HTR-8/SVneo (cell line): ENCODE data around the gene GARIN1A.
"Not testable (repeated sequence)": the region's sequence is repeated elsewhere in the genome, so short reads cannot be mapped to it uniquely, and the experiment has no call there.

Experiments used
- DNase-seq: peaks from one replicate; pipeline ENCODE4 v3.0.0; 2011; ENCODE audit warnings: low spot score, mixed read lengths; ENCODE audit not compliant: insufficient read length
- FAIRE-seq: peaks from 2 replicates; lab custom pipeline; 2011; peaks lifted over from hg19 to GRCh38; lab: Jason Lieb, UNC

The GARIN1A gene

DNA sequence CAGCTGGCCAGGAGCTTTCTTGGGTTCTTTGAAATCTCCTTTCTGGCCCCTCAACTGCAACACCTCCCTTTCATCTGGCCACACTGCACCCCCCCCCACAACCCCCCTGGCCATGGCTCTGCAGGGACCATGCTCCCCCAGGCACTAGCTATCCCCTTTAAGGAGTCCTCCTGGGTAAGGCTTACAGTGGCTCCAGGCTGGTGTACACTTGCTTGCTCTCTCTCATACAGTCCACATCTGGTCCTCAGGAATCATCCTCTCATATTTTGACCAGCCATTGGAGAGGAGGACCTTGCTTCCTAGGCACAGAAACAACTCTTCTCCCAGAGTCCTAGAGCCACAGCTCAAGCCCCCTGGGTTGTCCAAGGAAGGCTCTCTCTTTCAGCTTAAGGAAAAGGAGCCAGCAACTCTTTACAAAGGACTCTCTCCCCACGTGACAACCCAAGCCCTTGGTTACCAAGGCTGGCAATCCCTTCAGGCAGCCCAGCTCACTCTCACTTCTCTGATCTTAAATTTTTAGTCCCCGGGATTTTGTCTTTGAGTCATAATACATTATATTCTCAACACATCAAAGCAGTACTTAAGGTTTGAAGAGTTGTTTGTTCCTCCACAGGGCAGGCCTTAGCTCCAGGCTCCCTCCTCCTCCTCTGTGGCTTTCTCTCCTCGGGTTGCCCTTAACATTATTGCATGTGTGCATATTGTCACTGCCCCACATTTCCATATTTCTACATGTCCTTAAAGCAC is 9.9 kb downstream of the GARIN1A start:
- DNase-seq (no peak), FAIRE-seq (no peak)

DNA sequence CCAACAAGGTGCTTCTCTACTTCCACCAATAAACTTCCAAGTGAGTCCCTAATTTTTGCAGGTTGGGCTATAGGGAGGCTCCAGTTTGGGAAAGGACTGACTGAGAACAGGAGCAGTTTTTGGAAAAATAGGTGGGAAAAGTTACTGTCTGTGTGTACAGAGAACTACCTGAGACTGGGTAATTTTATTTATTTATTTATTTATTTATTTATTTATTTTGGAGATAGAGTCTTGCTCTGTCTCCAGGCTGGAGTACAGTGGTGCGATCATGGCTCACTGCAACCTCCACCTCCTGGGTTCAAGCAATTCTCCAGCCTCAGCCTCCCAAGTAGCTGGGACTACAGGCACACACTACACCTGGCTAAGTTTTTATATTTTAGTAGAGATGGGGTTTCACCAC is 11.2 kb downstream of the GARIN1A start:
- DNase-seq, FAIRE-seq: not testable (repeated sequence)

DNA sequence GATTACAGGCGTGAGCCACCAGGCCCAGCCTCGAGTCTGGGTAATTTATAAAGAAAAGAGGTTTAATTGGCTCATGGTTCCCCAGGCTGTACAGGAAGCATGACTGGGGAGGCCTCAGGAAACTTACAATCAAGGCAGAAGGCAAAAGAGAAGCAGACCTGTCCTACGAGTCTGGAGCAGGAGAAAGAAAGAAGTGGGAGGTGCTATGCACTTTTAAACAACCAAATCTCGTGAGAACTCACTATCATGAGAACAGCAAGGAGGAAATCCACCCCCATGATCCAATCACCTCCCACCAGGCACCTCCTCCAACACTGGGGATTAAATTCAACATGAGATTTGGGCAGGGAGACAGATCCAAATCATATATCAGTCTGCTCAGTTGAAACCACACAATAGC is 11.6 kb downstream of the GARIN1A start:
- not testable (repeated sequence) for FAIRE-seq, DNase-seq

DNA sequence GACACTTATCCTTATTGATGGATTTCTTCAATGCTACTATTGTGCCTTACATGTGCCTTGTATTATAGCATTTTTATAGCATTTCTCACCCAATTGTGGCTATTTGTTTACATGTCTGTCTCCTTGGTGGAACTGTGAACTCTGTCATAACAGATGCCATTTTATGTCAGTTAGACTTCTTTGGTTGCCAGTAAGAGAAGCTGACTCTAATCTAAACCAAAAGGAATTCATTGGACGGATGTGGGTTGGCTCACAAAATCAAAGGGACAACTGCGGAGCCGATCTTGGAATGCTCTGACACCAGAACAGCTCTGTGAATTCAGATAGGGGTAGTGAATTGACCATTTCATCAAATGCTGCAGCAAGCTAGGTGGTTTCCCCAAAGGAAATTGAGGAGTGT is 15.0 kb downstream of the GARIN1A start:
- FAIRE-seq, result no peak
- no peak for DNase-seq

DNA sequence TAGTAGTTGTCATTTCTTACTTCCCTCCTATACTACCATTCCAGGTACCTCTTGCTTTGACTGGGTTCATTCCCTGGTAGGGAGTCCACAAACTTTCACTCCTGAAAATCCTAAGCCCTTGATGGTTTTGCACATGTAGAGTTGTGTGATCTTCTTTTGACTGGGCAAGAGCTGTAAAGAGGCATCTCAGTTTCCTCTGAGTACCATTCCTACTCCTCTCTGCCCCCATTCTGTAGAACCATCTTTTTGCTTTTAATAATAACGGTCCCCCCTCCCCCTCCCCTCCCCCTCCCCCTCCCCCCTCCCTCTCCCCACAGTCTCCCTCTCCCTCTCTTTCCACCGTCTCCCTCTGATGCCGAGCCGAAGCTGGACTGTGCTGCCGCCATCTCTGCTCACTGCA is 16.4 kb downstream of the GARIN1A start:
- no peak for FAIRE-seq

DNA sequence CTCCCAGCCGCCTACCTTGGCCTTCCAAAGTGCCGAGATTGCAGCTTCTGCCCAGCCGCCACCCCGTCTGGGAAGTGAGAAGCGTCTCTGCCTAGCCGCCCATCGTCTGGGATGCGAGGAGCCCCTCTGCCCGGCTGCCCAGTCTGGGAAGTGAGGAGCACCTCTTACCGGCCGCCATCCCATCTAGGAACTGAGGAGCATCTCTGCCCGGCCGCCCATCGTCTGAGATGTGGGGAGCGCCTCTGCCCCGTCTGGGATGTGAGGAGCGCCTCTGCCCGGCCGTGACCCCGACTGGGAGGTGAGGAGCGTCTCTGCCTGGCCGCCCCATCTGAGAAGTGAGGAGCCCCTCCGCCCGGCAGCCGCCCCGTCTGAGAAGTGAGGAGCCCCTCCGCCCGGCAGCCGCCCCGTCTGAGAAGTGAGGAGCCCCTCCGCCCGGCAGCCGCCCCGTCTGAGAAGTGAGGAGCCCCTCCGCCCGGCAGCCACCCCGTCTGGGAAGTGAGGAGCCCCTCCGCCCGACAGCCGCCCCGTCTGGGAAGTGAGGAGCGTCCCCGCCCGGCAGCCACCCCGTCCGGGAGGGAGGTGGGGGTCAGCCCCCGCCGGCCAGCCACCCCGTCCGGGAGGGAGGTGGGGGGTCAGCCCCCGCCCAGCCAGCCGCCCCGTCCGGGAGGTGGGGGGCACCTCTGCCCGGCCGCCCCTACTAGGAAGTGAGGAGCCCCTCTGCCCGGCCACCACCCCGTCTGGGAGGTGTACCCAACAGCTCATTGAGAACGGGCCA is 17.3 kb downstream of the GARIN1A start:
- not testable (repeated sequence) for FAIRE-seq, DNase-seq

More for the DNA sequence above, 16.4 kb downstream of the GARIN1A start:
- no peak for DNase-seq

DNA sequence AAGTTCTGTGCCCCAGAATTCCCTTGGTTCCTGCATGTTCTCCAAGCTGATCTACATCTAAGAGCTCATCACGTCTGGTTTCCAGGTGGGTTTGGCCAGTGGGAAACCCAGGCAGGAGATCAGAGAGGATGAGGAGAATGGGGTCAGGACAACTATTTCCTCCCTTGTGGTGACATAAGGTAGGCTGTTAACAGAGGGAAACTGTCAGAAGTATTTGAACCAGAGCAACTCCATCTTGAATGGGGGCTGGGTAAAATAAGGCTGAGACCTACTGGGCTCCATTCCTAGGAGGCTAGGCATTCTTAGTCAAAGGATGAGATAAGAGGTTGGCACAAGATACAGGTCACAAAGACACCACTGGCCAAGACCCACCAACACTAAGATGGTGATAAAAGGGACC is 19.1 kb downstream of the GARIN1A start:
- DNase-seq (no peak), FAIRE-seq (no peak)

DNA sequence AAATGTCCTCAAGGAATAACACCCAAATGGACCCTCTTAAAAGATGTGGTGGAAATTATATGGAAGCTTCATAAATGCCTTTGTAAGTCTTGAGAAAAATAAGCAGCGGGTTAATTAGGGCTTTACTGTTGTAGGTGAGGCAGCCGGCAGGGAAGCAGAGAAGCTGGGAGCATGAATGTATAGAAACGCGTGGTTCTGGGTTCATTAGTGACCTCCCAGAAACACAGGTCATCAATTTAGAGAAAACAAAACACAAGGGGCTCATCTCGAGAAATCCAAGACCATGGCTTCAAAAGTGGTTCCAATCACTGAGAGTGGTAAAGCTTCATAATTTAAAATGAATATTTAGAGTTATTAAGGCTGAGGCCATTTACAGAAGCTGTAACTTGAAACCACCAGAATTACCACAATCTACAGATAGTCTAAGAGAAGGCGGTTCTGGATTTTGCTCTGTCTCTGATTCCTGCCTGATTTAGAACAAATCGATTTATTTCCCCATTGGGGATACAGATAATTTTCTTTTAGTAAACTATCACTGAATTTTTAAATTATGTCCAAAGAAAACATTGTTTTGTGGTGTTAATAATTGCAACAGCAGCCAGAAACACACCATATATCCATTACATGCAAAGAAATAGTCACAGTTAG is 20.7 kb downstream of the GARIN1A start:
- no peak for FAIRE-seq

DNA sequence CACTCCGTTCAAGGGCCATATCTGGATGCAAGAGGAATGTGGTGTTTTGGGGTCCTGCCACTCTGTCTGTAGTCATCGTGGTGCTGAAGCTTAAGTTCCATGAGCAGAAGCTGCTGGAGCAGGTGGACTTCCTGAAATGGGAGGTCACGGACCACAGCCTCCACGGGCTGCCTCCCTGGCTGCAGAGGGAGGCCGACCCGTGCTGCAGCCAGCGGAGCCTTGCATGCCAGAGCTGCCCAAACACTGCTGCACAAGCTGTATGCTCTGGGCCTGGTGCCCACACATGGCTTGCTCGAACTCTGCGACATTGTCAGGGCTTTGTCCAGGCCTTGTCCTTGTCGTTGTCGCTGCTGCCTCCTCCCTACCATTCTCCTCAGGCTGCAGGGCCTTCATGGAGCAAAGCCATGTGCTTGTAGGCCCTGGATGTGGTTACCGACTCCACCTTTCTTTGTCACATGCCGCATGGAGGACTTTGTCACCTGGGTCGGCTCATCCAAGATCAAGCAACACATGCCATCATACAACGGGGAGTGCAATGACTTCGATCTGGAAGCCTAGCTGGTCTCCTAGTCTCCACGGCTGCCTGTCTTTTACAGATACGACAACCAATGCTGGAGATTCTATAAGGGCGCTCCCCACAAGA is 21.4 kb downstream of the GARIN1A start:
- FAIRE-seq, result no peak
- DNase-seq, result no peak

More for the DNA sequence above, 20.7 kb downstream of the GARIN1A start:
- DNase-seq, result no peak

DNA sequence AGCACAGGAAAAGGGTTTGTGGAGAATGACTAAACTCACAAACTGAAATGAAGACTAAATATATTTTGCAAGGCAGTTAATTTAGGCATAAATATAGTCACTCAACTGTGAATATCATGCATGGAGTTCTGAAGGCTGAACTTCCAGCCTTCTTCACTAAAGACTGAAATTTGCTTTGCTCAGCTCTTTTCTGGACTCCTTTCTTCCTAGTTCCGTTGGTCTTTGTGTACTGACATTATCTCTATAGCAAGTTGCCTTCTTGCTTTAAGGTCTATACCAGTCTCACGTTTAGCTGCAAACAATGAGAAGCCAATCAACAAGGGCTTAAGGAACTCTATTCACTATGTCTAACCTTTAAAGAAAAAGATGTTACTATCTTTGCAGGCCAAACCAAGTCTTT is 22.6 kb downstream of the GARIN1A start:
- no peak for FAIRE-seq

DNA sequence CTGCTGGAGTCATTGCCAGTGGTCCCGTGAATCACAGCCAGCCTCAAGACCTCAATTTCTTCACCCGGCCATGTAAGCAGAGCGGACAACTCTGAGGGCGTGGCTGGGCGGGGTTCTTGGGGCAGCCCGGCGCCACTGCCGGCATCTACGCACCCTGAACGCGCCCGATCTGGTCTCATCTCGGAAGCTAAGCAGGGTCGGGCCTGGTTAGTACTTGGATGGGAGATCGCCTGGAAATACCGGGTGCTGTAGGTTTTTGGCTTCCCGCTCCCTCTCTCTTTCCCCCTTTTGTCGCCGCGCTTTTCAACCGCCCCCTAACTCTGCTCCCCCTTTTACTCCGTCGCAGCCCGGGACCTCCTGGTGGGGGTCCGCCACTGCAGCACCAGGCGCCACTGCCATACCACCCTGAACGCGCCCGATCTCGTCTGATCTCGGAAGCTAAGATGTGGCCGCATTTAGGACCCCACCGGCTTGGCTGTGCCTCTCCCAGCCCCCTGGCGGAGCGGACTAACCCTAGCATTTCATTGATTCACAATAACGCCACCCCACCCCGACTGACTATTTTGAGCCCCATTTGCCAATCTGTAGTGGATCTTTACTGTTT is 25.3 kb downstream of the GARIN1A start:
- peak; percentile 48 for DNase-seq
- no peak for FAIRE-seq

More for the DNA sequence above, 22.6 kb downstream of the GARIN1A start:
- no peak for DNase-seq

DNA sequence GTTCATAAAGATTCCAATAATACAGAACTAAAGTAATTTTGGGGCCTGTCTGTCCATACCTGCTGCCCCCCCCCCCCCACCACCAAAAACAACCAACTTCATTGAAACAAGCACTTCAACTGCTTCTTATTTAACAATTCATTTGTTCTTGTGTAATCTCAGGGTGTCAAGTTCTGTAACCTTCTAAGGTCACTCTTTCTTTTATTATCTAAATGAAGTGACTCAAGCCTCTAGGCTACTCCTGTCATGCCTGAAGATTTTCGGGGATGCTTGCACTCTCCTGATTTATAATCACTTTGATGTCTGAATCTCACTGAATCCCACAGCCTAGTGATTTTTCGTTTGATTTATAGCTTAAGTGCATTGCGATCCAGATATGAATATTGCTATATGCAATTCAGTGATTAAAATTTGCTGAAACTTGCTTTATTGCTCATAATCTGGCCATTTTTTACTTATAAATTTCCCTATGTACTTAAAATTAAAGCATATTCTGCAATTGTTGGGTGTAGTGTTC is 27.2 kb downstream of the GARIN1A start:
- no peak for DNase-seq
- FAIRE-seq, result no peak

DNA sequence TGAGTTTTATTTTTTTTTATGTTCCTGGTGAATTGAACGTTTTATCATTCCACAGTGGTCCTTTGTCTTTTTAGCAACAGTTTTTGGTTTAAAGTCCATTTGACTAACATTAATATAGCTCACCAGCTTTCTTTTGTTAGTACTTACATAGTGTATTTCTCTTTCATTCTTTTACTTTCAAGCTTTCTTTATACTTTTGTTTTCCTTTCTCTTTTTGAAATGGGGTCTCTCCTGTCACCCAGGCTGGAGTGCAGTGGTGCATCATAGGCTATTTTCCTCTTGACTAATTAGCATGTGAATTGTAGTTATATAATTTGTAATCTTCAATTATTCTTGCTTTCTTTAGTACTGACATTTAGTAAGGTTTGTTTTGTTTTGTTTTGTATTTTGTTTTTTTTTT is 27.8 kb downstream of the GARIN1A start:
- DNase-seq (no peak), FAIRE-seq (no peak)

DNA sequence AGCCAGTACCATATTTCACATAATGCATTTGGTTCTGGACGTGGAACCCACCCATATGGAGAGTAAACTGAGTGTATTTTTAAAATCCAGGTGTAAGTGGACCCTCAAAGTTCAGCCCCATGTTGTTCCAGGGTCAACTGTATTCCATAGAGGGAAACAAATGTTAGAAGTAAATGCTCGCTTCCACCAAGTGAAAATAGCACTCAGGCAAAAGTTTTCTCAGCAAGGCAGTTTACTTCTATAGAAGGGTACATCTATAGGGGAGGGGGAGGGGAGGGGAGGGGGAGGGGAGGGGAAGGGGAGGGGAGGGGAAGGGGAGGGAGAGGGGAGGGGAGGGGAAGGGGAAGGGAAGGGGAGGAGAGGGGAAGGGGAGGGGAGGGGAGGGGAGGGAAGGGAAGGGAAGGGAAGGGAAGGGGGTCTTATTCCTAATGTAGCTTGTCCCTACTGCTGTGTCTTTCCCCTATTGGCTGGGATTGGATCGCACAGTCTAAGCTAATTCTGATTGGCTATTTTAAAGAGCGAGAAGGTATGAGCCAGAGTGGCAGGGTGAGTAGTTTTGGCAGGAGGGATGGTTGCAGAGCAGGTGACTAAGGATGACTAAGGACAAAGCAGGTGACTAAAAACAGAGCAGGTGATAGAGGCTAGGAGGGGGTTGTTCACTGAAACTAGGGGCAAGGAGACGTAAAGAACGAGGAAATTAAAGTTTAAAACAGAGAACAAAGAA is 29.1 kb downstream of the GARIN1A start:
- FAIRE-seq, result no peak
- no peak for DNase-seq

DNA sequence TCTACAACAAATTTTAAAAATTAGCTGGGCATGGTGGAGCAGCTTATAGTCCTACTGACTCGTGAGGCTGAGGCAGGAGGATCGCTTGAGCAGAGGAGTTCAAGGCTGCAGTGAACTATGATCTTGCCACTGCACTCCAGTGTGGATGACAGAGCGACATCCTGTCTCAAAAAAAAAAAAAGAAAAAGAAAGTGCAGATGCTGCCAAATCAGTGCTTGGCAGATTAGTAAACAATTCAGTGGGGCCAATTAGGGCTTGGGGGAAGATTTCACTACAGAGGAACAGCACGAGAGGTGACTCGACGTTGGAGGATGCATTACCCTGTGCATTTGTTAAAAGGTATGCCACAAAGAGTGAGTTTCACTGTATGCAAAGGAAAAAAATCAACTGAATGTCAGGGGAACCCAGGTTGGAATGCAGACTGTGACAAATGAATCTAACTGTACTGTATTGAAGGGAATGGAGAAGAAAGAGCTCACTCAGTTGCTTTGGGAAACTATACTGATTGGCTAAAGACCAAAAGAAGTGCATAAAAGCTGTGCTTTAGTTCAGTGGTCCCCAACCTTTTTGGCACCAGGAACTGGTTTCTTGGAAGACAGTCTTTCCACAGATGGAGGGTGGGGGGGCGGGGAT is 31.6 kb downstream of the GARIN1A start:
- DNase-seq (no peak), FAIRE-seq (no peak)

DNA sequence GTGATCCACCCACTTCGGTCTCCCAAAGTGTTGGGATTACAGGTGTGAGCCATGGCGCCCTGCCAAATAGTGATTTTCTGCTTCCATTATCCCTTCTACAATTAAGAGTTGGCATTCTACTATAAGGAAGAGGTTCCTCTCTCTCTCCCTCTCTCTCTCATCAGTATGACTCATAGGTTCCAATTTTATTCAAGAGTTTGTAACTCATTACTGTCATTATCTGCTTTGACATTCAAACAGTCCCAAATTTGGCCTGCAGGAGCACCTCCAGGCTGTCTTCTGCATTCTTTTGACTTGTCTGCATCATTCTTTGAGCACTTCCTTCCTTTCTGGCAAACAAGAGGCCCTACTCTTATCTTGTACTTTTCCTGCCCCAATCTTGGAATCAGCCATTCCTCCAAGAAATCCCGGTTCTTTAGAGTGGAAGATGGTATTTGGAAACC is 33.8 kb downstream of the GARIN1A start:
- no peak for FAIRE-seq
- no peak for DNase-seq

DNA sequence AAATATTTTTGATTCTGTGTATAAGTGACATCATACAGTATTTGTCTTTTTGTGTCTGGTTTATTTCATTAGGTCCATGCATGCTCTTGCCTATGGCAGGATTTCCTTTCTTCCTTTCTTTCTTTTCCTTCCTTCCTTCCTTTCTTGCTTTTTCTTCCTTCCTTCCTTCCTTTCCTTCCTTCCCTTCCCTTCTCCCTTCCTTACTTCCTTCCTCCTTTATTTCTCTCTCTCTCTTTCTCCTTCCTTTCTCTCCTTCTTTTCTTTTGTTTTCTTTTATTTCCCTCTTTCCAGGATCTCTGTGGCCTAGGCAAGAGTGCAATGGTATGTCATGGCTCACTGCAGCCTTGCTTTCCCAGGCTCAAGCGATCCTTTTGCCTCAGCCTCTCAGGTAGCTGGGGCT is 35.7 kb downstream of the GARIN1A start:
- FAIRE-seq (no peak), DNase-seq (no peak)

DNA sequence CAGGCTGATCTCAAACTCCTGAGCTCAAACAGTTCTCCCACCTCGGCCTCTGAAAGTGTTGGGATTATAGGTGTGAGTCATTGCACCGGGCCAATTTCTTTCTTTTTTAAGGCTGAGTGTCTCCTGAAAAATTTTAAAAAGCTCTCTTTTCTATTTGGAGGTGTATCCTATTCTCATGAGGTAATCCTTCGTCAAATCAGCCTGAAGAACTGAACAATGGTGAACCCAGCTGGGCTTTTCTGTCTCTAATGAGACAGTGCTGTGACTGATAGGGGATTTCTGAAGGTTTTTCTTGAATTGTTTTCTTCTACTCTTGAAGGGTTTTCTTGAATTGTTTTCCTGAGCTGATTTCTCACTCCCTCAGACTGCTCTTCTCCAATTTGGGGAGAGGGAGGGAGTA is 36.1 kb downstream of the GARIN1A start:
- no peak for FAIRE-seq
- no peak for DNase-seq

DNA sequence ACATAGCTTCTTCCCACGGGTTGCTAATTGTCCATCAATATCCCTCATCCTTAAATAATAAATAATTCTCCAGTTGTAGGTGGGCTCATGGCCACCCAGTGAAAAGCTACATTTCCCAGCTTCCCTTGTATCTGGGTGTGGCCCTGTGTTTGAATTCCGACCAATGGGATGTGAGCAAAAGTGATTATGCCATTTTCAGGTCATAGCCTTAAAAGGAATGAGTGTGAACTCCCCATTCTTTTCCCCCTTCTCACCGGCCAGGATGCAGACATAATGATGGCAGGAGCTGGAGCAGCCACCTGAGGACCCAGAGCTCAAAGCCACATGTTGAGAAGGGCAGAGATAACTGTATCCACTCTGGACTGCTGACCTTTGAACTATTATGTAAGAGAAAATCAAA is 36.7 kb downstream of the GARIN1A start:
- DNase-seq (no peak), FAIRE-seq (no peak)
